ENCODE results near the gene C16orf95. TPM values are rescaled to one million over a fixed set of nuclear protein-coding genes. Genes with fewer than 3 reads are reported as not detected.
"Not testable (repeated sequence)": the region's sequence is repeated elsewhere in the genome, so short reads cannot be mapped to it uniquely, and the experiment has no call there.

The C16orf95 gene
- total and polyA plus RNA-seq, 4 donors: 0.48 to 4.3 (median 2.1) TPM

- Histone ChIP-seq H3K36me3 (ENCODE audit: control insufficient read depth in 4 of 4, insufficient read depth in 4 of 4, low read length in 4 of 4) (peaks cover 0 to 2% (median 0%) of the 10 kb centered on the region in 4 donors), H3K27me3 (ENCODE audit: control insufficient read depth in 3 of 3, insufficient read depth in 3 of 3, low read length in 2 of 3) (no peaks in the 10 kb centered on the region), H3K9me3 (ENCODE audit: control insufficient read depth in 4 of 4, insufficient read depth in 3 of 4, low read length in 3 of 4) (peaks cover 0 to 7% (median 0%) of the 10 kb centered on the region in 4 donors), H3K9ac (ENCODE audit: insufficient read depth in 1 of 2, low read length in 2 of 2) (no peak overlapping the region), H3K4me3 (no peak overlapping the region), H3K4me1 (ENCODE audit: control insufficient read depth in 5 of 5, insufficient read depth in 5 of 5, low read length in 5 of 5) (no peaks in the 10 kb centered on the region), H3K27ac (ENCODE audit: low read depth in 1 of 2, low read length in 1 of 2) (no peak overlapping the region)
- no peak for DNase-seq
- no peak for TF ChIP-seq CTCF (IDR thresholded peaks at IDR 0.05; ENCODE audit: control extremely low read depth, extremely low read depth)
- 82 to 83% methylated on average over 15 of the region's 15 CpGs for WGBS, 2 donors
- no peak for ATAC-seq (ENCODE audit: insufficient read depth, low FRiP score)
Measured at GRCh38 chr16:87263418-87264052, 53.7 kb downstream of the C16orf95 start.

GRCh38 chr16:87259431-87259830 is 57.8 kb downstream of the C16orf95 start:
- Histone ChIP-seq H3K9me3 (ENCODE audit: control insufficient read depth in 4 of 4, insufficient read depth in 3 of 4, low read length in 3 of 4) (peaks cover 0 to 5% (median 0%) of the 10 kb centered on the region in 4 donors), H3K4me1 (ENCODE audit: control insufficient read depth in 5 of 5, insufficient read depth in 5 of 5, low read length in 5 of 5) (no peaks in the 10 kb centered on the region), H3K27ac (ENCODE audit: low read depth in 1 of 2, low read length in 1 of 2) (no peak overlapping the region), H3K36me3 (ENCODE audit: control insufficient read depth in 4 of 4, insufficient read depth in 4 of 4, low read length in 4 of 4) (peaks cover 0 to 2% (median 0%) of the 10 kb centered on the region in 4 donors), H3K4me3 (no peak overlapping the region), H3K9ac (ENCODE audit: insufficient read depth in 1 of 2, low read length in 2 of 2) (no peak overlapping the region), H3K27me3 (ENCODE audit: control insufficient read depth in 3 of 3, insufficient read depth in 3 of 3, low read length in 2 of 3) (no peaks in the 10 kb centered on the region)
- ATAC-seq (ENCODE audit: insufficient read depth, low FRiP score) (no peak), DNase-seq (no peak)
- TF ChIP-seq CTCF (IDR thresholded peaks at IDR 0.05; ENCODE audit: control extremely low read depth, extremely low read depth): no peak
- WGBS, 2 donors: 89 to 90% methylated on average over 6 of the region's 6 CpGs

GRCh38 chr16:87258653-87259052 is 58.5 kb downstream of the C16orf95 start:
- not testable (repeated sequence) for H3K27ac ChIP-seq (ENCODE audit: low read depth in 1 of 2, low read length in 1 of 2); H3K4me3 ChIP-seq; H3K27me3 ChIP-seq (ENCODE audit: control insufficient read depth in 3 of 3, insufficient read depth in 3 of 3, low read length in 2 of 3); H3K9me3 ChIP-seq (ENCODE audit: control insufficient read depth in 4 of 4, insufficient read depth in 3 of 4, low read length in 3 of 4); H3K36me3 ChIP-seq (ENCODE audit: control insufficient read depth in 4 of 4, insufficient read depth in 4 of 4, low read length in 4 of 4); H3K4me1 ChIP-seq (ENCODE audit: control insufficient read depth in 5 of 5, insufficient read depth in 5 of 5, low read length in 5 of 5); ATAC-seq (ENCODE audit: insufficient read depth, low FRiP score); H3K9ac ChIP-seq (ENCODE audit: insufficient read depth in 1 of 2, low read length in 2 of 2); DNase-seq
- WGBS, 2 donors: 67 to 89% methylated on average over 3 of the region's 3 CpGs

- peaks cover 0 to 3% (median 0%) of the 10 kb centered on the region in 4 donors for H3K9me3 ChIP-seq (ENCODE audit: control insufficient read depth in 4 of 4, insufficient read depth in 3 of 4, low read length in 3 of 4)
- no peak overlapping the region for H3K4me3 ChIP-seq
- H3K9ac ChIP-seq (ENCODE audit: insufficient read depth in 1 of 2, low read length in 2 of 2): no peak overlapping the region
- WGBS, 2 donors: 93 to 94% methylated on average over 13 of the region's 13 CpGs
- DNase-seq: no peak
- H3K4me1 ChIP-seq (ENCODE audit: control insufficient read depth in 5 of 5, insufficient read depth in 5 of 5, low read length in 5 of 5): peaks cover 0 to 5% (median 0%) of the 10 kb centered on the region in 5 donors
- ATAC-seq (ENCODE audit: insufficient read depth, low FRiP score): no peak
- no peaks in the 10 kb centered on the region for H3K27me3 ChIP-seq (ENCODE audit: control insufficient read depth in 3 of 3, insufficient read depth in 3 of 3, low read length in 2 of 3)
- no peak for TF ChIP-seq CTCF (IDR thresholded peaks at IDR 0.05; ENCODE audit: control extremely low read depth, extremely low read depth)
- H3K27ac ChIP-seq (ENCODE audit: low read depth in 1 of 2, low read length in 1 of 2): no peak overlapping the region
- no peaks in the 10 kb centered on the region for H3K36me3 ChIP-seq (ENCODE audit: control insufficient read depth in 4 of 4, insufficient read depth in 4 of 4, low read length in 4 of 4)
Measured at GRCh38 chr16:87255866-87256265, 61.3 kb downstream of the C16orf95 start.

Measured in lung (tissue), 12 donors.